Neural crest cell (in vitro differentiated cells): ENCODE measurements around the gene TRIP4. TPM values are rescaled to one million over a fixed set of nuclear protein-coding genes. Genes with fewer than 3 reads are reported as not detected.

Experiments
- DNase-seq: peaks from one replicate; pipeline ENCODE4 v3.0.0; 2021; ENCODE audit warnings: low read depth, mixed read lengths, low spot score
- H3K27ac Mint-ChIP-seq: one replicate; pipeline ENCODE4 v1.8.0; 2021; ENCODE audit warnings: mild to moderate bottlenecking, mixed read lengths; ENCODE audit not compliant: unreplicated experiment
- H3K27me3 Mint-ChIP-seq: 2 replicates; pipeline ENCODE4 v1.8.0; 2021; ENCODE audit warnings: low read depth, mild to moderate bottlenecking, mixed read lengths
- H3K36me3 Mint-ChIP-seq: 2 replicates; pipeline ENCODE4 v1.8.0; 2021; ENCODE audit warnings: low read depth, mild to moderate bottlenecking, mixed read lengths
- H3K4me1 Mint-ChIP-seq: 2 replicates; pipeline ENCODE4 v1.8.0; 2021; ENCODE audit warnings: mixed read lengths
- H3K4me3 Mint-ChIP-seq: one replicate; pipeline ENCODE4 v1.8.0; 2021; ENCODE audit warnings: mild to moderate bottlenecking, mixed read lengths
- H3K9me3 Mint-ChIP-seq: 2 replicates; pipeline ENCODE4 v1.8.0; 2021; ENCODE audit warnings: mixed read lengths
- total RNA-seq: library from RNA; stranded (reverse); gene quantifications from 2 replicates; pipeline ENCODE4 v1.2.1, GENCODE V29; 2021
- TF ChIP-seq, protein P1 (sequence below): fragments of 200-600 bp; sonication (generic); conservative IDR thresholded peaks from 2 replicates; pipeline ENCODE4 v1.5.0; 2021; ENCODE audit warnings: antibody characterized with exemption, mild to moderate bottlenecking

TRIP4 gene
- total RNA-seq, 1 donor from 2014 or later: 20.8 TPM

GRCh38 chr15:64460206-64460723, 72.6 kb downstream of the TRIP4 start, which contains the start of gene ZNF609:
ZNF609 (plus strand) TSS chr15:64460578; CDS start chr15:64499420, 38,842 bp downstream.
- H3K4me3 Mint-ChIP-seq: peak within 1 kb of the TSS; percentile 92
- TF ChIP-seq, protein P1, sequence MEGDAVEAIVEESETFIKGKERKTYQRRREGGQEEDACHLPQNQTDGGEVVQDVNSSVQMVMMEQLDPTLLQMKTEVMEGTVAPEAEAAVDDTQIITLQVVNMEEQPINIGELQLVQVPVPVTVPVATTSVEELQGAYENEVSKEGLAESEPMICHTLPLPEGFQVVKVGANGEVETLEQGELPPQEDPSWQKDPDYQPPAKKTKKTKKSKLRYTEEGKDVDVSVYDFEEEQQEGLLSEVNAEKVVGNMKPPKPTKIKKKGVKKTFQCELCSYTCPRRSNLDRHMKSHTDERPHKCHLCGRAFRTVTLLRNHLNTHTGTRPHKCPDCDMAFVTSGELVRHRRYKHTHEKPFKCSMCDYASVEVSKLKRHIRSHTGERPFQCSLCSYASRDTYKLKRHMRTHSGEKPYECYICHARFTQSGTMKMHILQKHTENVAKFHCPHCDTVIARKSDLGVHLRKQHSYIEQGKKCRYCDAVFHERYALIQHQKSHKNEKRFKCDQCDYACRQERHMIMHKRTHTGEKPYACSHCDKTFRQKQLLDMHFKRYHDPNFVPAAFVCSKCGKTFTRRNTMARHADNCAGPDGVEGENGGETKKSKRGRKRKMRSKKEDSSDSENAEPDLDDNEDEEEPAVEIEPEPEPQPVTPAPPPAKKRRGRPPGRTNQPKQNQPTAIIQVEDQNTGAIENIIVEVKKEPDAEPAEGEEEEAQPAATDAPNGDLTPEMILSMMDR: no peak
- no peaks in the 10 kb centered on the region for H3K9me3 Mint-ChIP-seq
- H3K4me1 Mint-ChIP-seq: peaks cover 74% of the 10 kb centered on the region
- no peaks in the 10 kb centered on the region for H3K36me3 Mint-ChIP-seq
- peak within 1 kb of the TSS; percentile 92 for H3K27ac Mint-ChIP-seq
- H3K27me3 Mint-ChIP-seq: no peaks in the 10 kb centered on the region
- peak; percentile 100 for DNase-seq

GRCh38 chr15:64460724-64461720, 73.4 kb downstream of the TRIP4 start:
- no peaks in the 10 kb centered on the region for H3K36me3 Mint-ChIP-seq
- DNase-seq: peak; percentile 25
- peak overlapping the region; percentile 91 for H3K4me3 Mint-ChIP-seq
- H3K27ac Mint-ChIP-seq: peak overlapping the region; percentile 92
- H3K27me3 Mint-ChIP-seq: no peaks in the 10 kb centered on the region
- no peaks in the 10 kb centered on the region for H3K9me3 Mint-ChIP-seq
- peaks cover 67% of the 10 kb centered on the region for H3K4me1 Mint-ChIP-seq
- TF ChIP-seq, protein P1: no peak

GRCh38 chr15:64461721-64462162, 74.1 kb downstream of the TRIP4 start:
- H3K27ac Mint-ChIP-seq: peak overlapping the region; percentile 92
- TF ChIP-seq, protein P1: no peak
- H3K9me3 Mint-ChIP-seq: no peaks in the 10 kb centered on the region
- H3K36me3 Mint-ChIP-seq: peaks cover 2% of the 10 kb centered on the region
- H3K4me3 Mint-ChIP-seq: peak overlapping the region; percentile 91
- peaks cover 67% of the 10 kb centered on the region for H3K4me1 Mint-ChIP-seq
- no peaks in the 10 kb centered on the region for H3K27me3 Mint-ChIP-seq
- peak; percentile 25 for DNase-seq

- no peaks in the 10 kb centered on the region for H3K9me3 Mint-ChIP-seq
- TF ChIP-seq, protein P1: no peak
- H3K36me3 Mint-ChIP-seq: peaks cover 3% of the 10 kb centered on the region
- H3K27me3 Mint-ChIP-seq: no peaks in the 10 kb centered on the region
- peaks cover 66% of the 10 kb centered on the region for H3K4me1 Mint-ChIP-seq
- H3K27ac Mint-ChIP-seq: no peak overlapping the region
- DNase-seq: no peak
- H3K4me3 Mint-ChIP-seq: peak overlapping the region; percentile 91
These were observed 74.9 kb downstream of the TRIP4 start for GRCh38 chr15:64462492-64462891.

DNA sequence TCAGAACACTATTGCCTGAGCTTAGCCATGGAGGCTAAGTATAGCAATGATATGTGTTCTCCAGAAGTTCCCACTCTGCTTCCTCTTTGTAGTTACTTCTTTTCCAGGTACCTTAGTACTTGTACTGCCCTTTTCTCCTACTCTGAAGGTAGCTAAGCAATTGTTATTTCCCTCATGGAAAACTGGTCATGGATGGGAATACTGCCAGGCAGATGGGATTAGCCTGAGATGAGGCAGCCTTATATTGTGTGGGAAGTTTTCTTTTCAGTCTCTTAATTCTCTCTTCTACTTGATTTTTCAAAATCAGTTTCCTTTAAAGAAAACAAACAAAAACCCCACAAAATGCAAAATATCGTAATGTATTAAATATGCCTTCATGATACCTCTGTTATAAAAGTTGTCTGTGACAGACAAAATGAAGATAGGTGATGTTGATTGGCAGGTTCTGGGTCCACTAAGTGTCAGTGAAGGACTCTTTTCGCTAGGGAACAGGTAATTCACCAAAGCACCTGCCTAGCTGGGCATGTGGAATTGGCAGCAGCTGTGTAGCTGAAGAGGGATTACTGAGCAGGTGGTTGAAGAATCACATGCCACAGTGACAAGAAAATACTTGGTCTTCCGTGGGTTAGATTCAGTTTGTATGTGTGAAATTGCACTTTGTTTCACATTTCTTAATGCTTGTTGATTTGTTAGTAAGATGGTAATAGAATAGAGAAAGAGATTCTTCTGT, 76.8 kb downstream of the TRIP4 start:
- Mint-ChIP-seq H3K27ac (no peak overlapping the region), H3K4me3 (peak overlapping the region; percentile 33), H3K9me3 (no peaks in the 10 kb centered on the region), H3K27me3 (no peaks in the 10 kb centered on the region), H3K4me1 (peaks cover 56% of the 10 kb centered on the region), H3K36me3 (peaks cover 3% of the 10 kb centered on the region)
- TF ChIP-seq, protein P1: no peak
- DNase-seq: no peak
